ENCODE results near the gene SEMA4D.

Gene SEMA4D

GRCh38 chr9:89444274-89444673 is 53.6 kb downstream of the SEMA4D start:
- DNase-seq (ENCODE audit: low read depth in 1 of 2, low spot score in 1 of 2): no peak
- H3K27me3 ChIP-seq (ENCODE audit: insufficient read depth, poor library complexity, severe bottlenecking): no peaks in the 10 kb centered on the region
- H3K27ac ChIP-seq (replicated peaks): no peak overlapping the region
- H3K4me3 ChIP-seq (replicated peaks; ENCODE audit: insufficient read depth, low read length): no peak overlapping the region
- TF ChIP-seq CTCF (IDR thresholded peaks at IDR 0.05; ENCODE audit: insufficient read depth, low read length) (no peak), GABPA (IDR thresholded peaks at IDR 0.05; ENCODE audit: low read depth) (no peak), SPI1 (IDR thresholded peaks at IDR 0.05; ENCODE audit: borderline replicate concordance, low read depth) (no peak), POLR2AphosphoS5 (IDR thresholded peaks at IDR 0.05; ENCODE audit: low read depth) (no peak), REST (IDR thresholded peaks at IDR 0.05; ENCODE audit: insufficient replicate concordance, low read depth) (no peak)

- H3K27me3 ChIP-seq (ENCODE audit: insufficient read depth, poor library complexity, severe bottlenecking): no peaks in the 10 kb centered on the region
- TF ChIP-seq CTCF (IDR thresholded peaks at IDR 0.05; ENCODE audit: insufficient read depth, low read length) (no peak), SPI1 (IDR thresholded peaks at IDR 0.05; ENCODE audit: borderline replicate concordance, low read depth) (no peak), GABPA (IDR thresholded peaks at IDR 0.05; ENCODE audit: low read depth) (no peak), POLR2AphosphoS5 (IDR thresholded peaks at IDR 0.05; ENCODE audit: low read depth) (no peak), REST (IDR thresholded peaks at IDR 0.05; ENCODE audit: insufficient replicate concordance, low read depth) (no peak)
- no peak overlapping the region; the same call in 1 of the 2 replicates for H3K4me3 ChIP-seq (replicated peaks; ENCODE audit: insufficient read depth, low read length)
- peak in 1 of 2 experiments; percentile 76 for DNase-seq (ENCODE audit: low read depth in 1 of 2, low spot score in 1 of 2)
- H3K27ac ChIP-seq (replicated peaks): 0 out of 2 replicates have a peak overlapping the region, but pooled peaks have one; percentile 12
These were observed 54.7 kb downstream of the SEMA4D start for GRCh38 chr9:89442981-89443814.

GRCh38 chr9:89442501-89442978 is 55.4 kb downstream of the SEMA4D start:
- H3K4me3 ChIP-seq (replicated peaks; ENCODE audit: insufficient read depth, low read length): no peak overlapping the region; the same call in 1 of the 2 replicates
- H3K27me3 ChIP-seq (ENCODE audit: insufficient read depth, poor library complexity, severe bottlenecking): no peaks in the 10 kb centered on the region
- no peak for TF ChIP-seq REST (IDR thresholded peaks at IDR 0.05; ENCODE audit: insufficient replicate concordance, low read depth)
- TF ChIP-seq POLR2AphosphoS5 (IDR thresholded peaks at IDR 0.05; ENCODE audit: low read depth): no peak
- TF ChIP-seq CTCF (IDR thresholded peaks at IDR 0.05; ENCODE audit: insufficient read depth, low read length): no peak
- no peak for TF ChIP-seq GABPA (IDR thresholded peaks at IDR 0.05; ENCODE audit: low read depth)
- TF ChIP-seq SPI1 (IDR thresholded peaks at IDR 0.05; ENCODE audit: borderline replicate concordance, low read depth): no peak
- peak in 1 of 2 experiments; percentile 24 for DNase-seq (ENCODE audit: low read depth in 1 of 2, low spot score in 1 of 2)
- H3K27ac ChIP-seq (replicated peaks): peak overlapping the region; percentile 12; the same call in 1 of the 2 replicates

Data from HL-60 (cell line).